ENCODE results near the gene SHC2. TPM values are rescaled to one million over a fixed set of nuclear protein-coding genes. Genes with fewer than 3 reads are reported as not detected.

The SHC2 gene
- polyA plus RNA-seq, 1 donor (not counting 4 experiments of a cell fraction or from before 2014, with no cell fraction given): 2.5 TPM

- no peak overlapping the region for H3K9ac ChIP-seq (ENCODE audit: control insufficient read depth, extremely low read depth, insufficient read depth, low read length)
- H3K36me3 ChIP-seq (ENCODE audit: control insufficient read depth in 2 of 2, extremely low read depth in 1 of 2, insufficient read depth in 2 of 2, low read length in 2 of 2): no peaks in the 10 kb centered on the region
- DNase-seq (ENCODE audit: low read depth, low spot score): no peak
- H3K79me2 ChIP-seq (ENCODE audit: control insufficient read depth, insufficient read depth, low read length): no peaks in the 10 kb centered on the region
- no peaks in the 10 kb centered on the region for H4K20me1 ChIP-seq (ENCODE audit: control insufficient read depth, extremely low read depth, insufficient read depth, low read length)
- no peak overlapping the region for H3K4me2 ChIP-seq (ENCODE audit: control insufficient read depth, extremely low read depth, insufficient read depth, low read depth, low read length)
- peaks cover 6% of the 10 kb centered on the region for H3K27me3 ChIP-seq (ENCODE audit: control insufficient read depth, extremely low read depth, insufficient read depth, low read length)
- no peak overlapping the region for H2AFZ ChIP-seq (ENCODE audit: control insufficient read depth, low read length)
- no peak overlapping the region for H3K27ac ChIP-seq (ENCODE audit: control insufficient read depth, insufficient read depth, low read length)
- H3K9me1 ChIP-seq (ENCODE audit: control insufficient read depth, extremely low read depth, insufficient read depth, low read length): no peaks in the 10 kb centered on the region
- TF ChIP-seq CTCF (optimal IDR thresholded peaks at IDR 0.05 in 1 of 3, IDR thresholded peaks at IDR 0.05 in 1 of 3, conservative IDR thresholded peaks at IDR 0.05 in 1 of 3; ENCODE audit: extremely low read depth in 1 of 3, insufficient read depth in 2 of 3, low read length in 3 of 3) (no peak), EZH2 (IDR thresholded peaks at IDR 0.05; ENCODE audit: low read length) (no peak)
- FAIRE-seq: no peak
- H3K4me3 ChIP-seq (ENCODE audit: control insufficient read depth in 2 of 3, extremely low read depth in 1 of 3, insufficient read depth in 2 of 3, low read depth in 1 of 3, low read length in 3 of 3): no peak overlapping the region
- no peaks in the 10 kb centered on the region for H3K4me1 ChIP-seq (ENCODE audit: control insufficient read depth, extremely low read depth, insufficient read depth, low read length)
- peaks cover 7% of the 10 kb centered on the region for H3K9me3 ChIP-seq (ENCODE audit: control insufficient read depth, low read depth, low read length)
- dilution Hi-C loops (cut with MboI; ENCODE audit: extremely low pct_ligation_motif_present, low sequenced_read_pairs): no loop called here
Observed at GRCh38 chr19:455851-456546, 4.8 kb downstream of the SHC2 start.

- H3K9me1 ChIP-seq (ENCODE audit: control insufficient read depth, extremely low read depth, insufficient read depth, low read length): no peaks in the 10 kb centered on the region
- no peak for FAIRE-seq
Observed at GRCh38 chr19:455031-455705, 5.7 kb downstream of the SHC2 start.

More at GRCh38 chr19:455031-455705, 5.7 kb downstream of the SHC2 start:
- Histone ChIP-seq H4K20me1 (ENCODE audit: control insufficient read depth, extremely low read depth, insufficient read depth, low read length) (no peaks in the 10 kb centered on the region), H3K9me3 (ENCODE audit: control insufficient read depth, low read depth, low read length) (peaks cover 12% of the 10 kb centered on the region), H3K4me3 (ENCODE audit: control insufficient read depth in 2 of 3, extremely low read depth in 1 of 3, insufficient read depth in 2 of 3, low read depth in 1 of 3, low read length in 3 of 3) (no peak overlapping the region), H3K79me2 (ENCODE audit: control insufficient read depth, insufficient read depth, low read length) (no peaks in the 10 kb centered on the region), H3K27me3 (ENCODE audit: control insufficient read depth, extremely low read depth, insufficient read depth, low read length) (peaks cover 6% of the 10 kb centered on the region), H2AFZ (ENCODE audit: control insufficient read depth, low read length) (no peak overlapping the region), H3K36me3 (ENCODE audit: control insufficient read depth in 2 of 2, extremely low read depth in 1 of 2, insufficient read depth in 2 of 2, low read length in 2 of 2) (no peaks in the 10 kb centered on the region), H3K9ac (ENCODE audit: control insufficient read depth, extremely low read depth, insufficient read depth, low read length) (no peak overlapping the region), H3K4me1 (ENCODE audit: control insufficient read depth, extremely low read depth, insufficient read depth, low read length) (no peaks in the 10 kb centered on the region), H3K27ac (ENCODE audit: control insufficient read depth, insufficient read depth, low read length) (no peak overlapping the region), H3K4me2 (ENCODE audit: control insufficient read depth, extremely low read depth, insufficient read depth, low read depth, low read length) (no peak overlapping the region)
- DNase-seq (ENCODE audit: low read depth, low spot score): no peak
- TF ChIP-seq EZH2 (IDR thresholded peaks at IDR 0.05; ENCODE audit: low read length): no peak
- TF ChIP-seq CTCF (optimal IDR thresholded peaks at IDR 0.05 in 1 of 3, IDR thresholded peaks at IDR 0.05 in 1 of 3, conservative IDR thresholded peaks at IDR 0.05 in 1 of 3; ENCODE audit: extremely low read depth in 1 of 3, insufficient read depth in 2 of 3, low read length in 3 of 3): no peak
- dilution Hi-C loops (cut with MboI; ENCODE audit: extremely low pct_ligation_motif_present, low sequenced_read_pairs): no loop called here
